ENCODE data around the gene ALDH4A1.

DNA sequence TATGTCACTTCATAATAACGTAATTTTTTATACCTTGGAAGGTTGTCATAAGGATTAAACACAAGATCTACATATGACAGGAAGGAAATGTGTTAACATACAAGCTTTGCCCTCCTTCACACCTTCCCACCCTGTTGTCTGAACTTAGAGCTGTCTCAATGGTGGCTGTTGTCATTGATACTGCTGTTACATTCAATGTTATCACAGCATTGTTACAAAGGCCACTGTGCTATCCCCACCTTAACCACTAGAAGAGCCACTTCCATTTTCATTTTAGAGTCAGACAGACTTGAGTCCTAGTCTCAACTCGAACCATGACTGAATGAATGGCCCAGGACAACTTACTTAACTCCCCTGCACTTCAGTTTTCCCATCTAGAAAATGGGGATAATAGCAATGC, 74.1 kb downstream of the ALDH4A1 start:
- TF ChIP-seq, protein P1, sequence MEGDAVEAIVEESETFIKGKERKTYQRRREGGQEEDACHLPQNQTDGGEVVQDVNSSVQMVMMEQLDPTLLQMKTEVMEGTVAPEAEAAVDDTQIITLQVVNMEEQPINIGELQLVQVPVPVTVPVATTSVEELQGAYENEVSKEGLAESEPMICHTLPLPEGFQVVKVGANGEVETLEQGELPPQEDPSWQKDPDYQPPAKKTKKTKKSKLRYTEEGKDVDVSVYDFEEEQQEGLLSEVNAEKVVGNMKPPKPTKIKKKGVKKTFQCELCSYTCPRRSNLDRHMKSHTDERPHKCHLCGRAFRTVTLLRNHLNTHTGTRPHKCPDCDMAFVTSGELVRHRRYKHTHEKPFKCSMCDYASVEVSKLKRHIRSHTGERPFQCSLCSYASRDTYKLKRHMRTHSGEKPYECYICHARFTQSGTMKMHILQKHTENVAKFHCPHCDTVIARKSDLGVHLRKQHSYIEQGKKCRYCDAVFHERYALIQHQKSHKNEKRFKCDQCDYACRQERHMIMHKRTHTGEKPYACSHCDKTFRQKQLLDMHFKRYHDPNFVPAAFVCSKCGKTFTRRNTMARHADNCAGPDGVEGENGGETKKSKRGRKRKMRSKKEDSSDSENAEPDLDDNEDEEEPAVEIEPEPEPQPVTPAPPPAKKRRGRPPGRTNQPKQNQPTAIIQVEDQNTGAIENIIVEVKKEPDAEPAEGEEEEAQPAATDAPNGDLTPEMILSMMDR (conservative IDR thresholded peaks at IDR 0.05; ENCODE audit: low read depth, low read length), result no peak
- no peak for TF ChIP-seq EZH2 (IDR thresholded peaks at IDR 0.05; ENCODE audit: borderline replicate concordance, low read depth, low read length, poor library complexity, severe bottlenecking)
